Left ventricle myocardium inferior (tissue), 1 donor: Measurements from ENCODE around the gene HUS1. TPM values are rescaled to one million over a fixed set of nuclear protein-coding genes. Genes with fewer than 3 reads are reported as not detected.
"Not testable (repeated sequence)": the region's sequence is repeated elsewhere in the genome, so short reads cannot be mapped to it uniquely, and the experiment has no call there.

Experiments
- DNase-seq: peaks from one replicate; pipeline ENCODE4 v3.0.0-alpha.2; 2020
- H3K27ac ChIP-seq: fragments of 200-600 bp; replicated peaks from 2 replicates; pipeline ENCODE4 v1.8.0; 2021
- H3K27me3 ChIP-seq: fragments of 200-600 bp; 2 replicates; pipeline ENCODE4 v1.8.0; 2021; ENCODE audit warnings: low read depth
- H3K36me3 ChIP-seq: fragments of 200-600 bp; 2 replicates; pipeline ENCODE4 v1.8.0; 2021
- H3K4me1 ChIP-seq: fragments of 200-600 bp; 2 replicates; pipeline ENCODE4 v1.8.0; 2021
- H3K4me3 ChIP-seq: fragments of 200-600 bp; 2 replicates; pipeline ENCODE4 v1.8.0; 2021; ENCODE audit warnings: mild to moderate bottlenecking, moderate library complexity
- H3K9me3 ChIP-seq: fragments of 200-600 bp; replicated peaks from 2 replicates; pipeline ENCODE4 v1.8.0; 2021
- CTCF ChIP-seq: fragments of 200-600 bp; IDR thresholded peaks from 2 replicates; pipeline ENCODE4 v1.8.0; 2021; ENCODE audit warnings: antibody characterized with exemption, mild to moderate bottlenecking, borderline replicate concordance
- intact Hi-C: fragments of 100-400 bp; cut with micrococcal nuclease; formaldehyde crosslinking; loops from one replicate; pipeline ENCODE4 v1.11.0; 2022
- total RNA-seq: library from RNA; stranded (reverse); fragmentation: NEBNext Ultra II Directional; extraction: Animal tissue kit (Norgen Biotek cat#: 25700); gene quantifications from one replicate; pipeline ENCODE4 v1.2.1, GENCODE V29; 2021
- donor health status: DM: no; HTN: yes; CAD: no; lungs with severe emphysema.

Gene HUS1
- total RNA-seq, 1 donor from 2014 or later = 26.4 TPM

GRCh38 chr7:48004032-48004431 lies 24.6 kb upstream of the HUS1 start:
- H3K27ac ChIP-seq = no peak overlapping the region
- DNase-seq = no peak
- H3K36me3 ChIP-seq = no peaks in the 10 kb centered on the region
- H3K4me1 ChIP-seq = no peaks in the 10 kb centered on the region
- no peak overlapping the region for H3K4me3 ChIP-seq
- intact Hi-C loops = no loop called here
- H3K27me3 ChIP-seq = peaks cover 17% of the 10 kb centered on the region
- H3K9me3 ChIP-seq = peaks cover 4% of the 10 kb centered on the region
- no peak for TF ChIP-seq CTCF

GRCh38 chr7:48000164-48000563 lies 20.7 kb upstream of the HUS1 start:
- H3K36me3 ChIP-seq, intact Hi-C loops, H3K4me3 ChIP-seq, H3K27me3 ChIP-seq, H3K27ac ChIP-seq, DNase-seq, H3K4me1 ChIP-seq, H3K9me3 ChIP-seq: not testable (repeated sequence)

GRCh38 chr7:47999413-47999812 lies 20.0 kb upstream of the HUS1 start:
- intact Hi-C loops = no loop called here
- Histone ChIP-seq H3K9me3 (peaks cover 4% of the 10 kb centered on the region), H3K4me1 (no peaks in the 10 kb centered on the region), H3K27me3 (no peaks in the 10 kb centered on the region), H3K36me3 (no peaks in the 10 kb centered on the region), H3K27ac (no peak overlapping the region), H3K4me3 (no peak overlapping the region)
- DNase-seq = no peak
- TF ChIP-seq CTCF = no peak

GRCh38 chr7:47992446-47992845 lies 13.0 kb upstream of the HUS1 start:
- peaks cover 11% of the 10 kb centered on the region for H3K4me1 ChIP-seq
- H3K27me3 ChIP-seq = no peaks in the 10 kb centered on the region
- H3K27ac ChIP-seq = peak overlapping the region; percentile 71
- intact Hi-C loops = loop anchor here (5.0 kb wide), 1 partner anchor 120 kb away; no protein-coding TSS in a partner anchor
- no peaks in the 10 kb centered on the region for H3K36me3 ChIP-seq
- TF ChIP-seq CTCF = no peak
- no peak for DNase-seq
- peak overlapping the region; percentile 70 for H3K4me3 ChIP-seq
- no peaks in the 10 kb centered on the region for H3K9me3 ChIP-seq

GRCh38 chr7:47991741-47992311 lies 12.4 kb upstream of the HUS1 start:
- peak; percentile 88 for DNase-seq
- intact Hi-C loops = loop anchor here (5.0 kb wide), 1 partner anchor 120 kb away; no protein-coding TSS in a partner anchor
- Histone ChIP-seq H3K36me3 (no peaks in the 10 kb centered on the region), H3K27ac (peak overlapping the region; percentile 71), H3K4me1 (peaks cover 11% of the 10 kb centered on the region), H3K9me3 (no peaks in the 10 kb centered on the region), H3K27me3 (no peaks in the 10 kb centered on the region), H3K4me3 (peak overlapping the region; percentile 70)
- TF ChIP-seq CTCF = peak; percentile 76

- peak overlapping the region; percentile 70 for H3K4me3 ChIP-seq
- TF ChIP-seq CTCF = no peak
- intact Hi-C loops = loop anchor here (5.0 kb wide), 1 partner anchor 121 kb away; no protein-coding TSS in a partner anchor
- peak overlapping the region; percentile 71 for H3K27ac ChIP-seq
- no peak for DNase-seq
- H3K36me3 ChIP-seq = no peaks in the 10 kb centered on the region
- no peaks in the 10 kb centered on the region for H3K27me3 ChIP-seq
- H3K4me1 ChIP-seq = peaks cover 11% of the 10 kb centered on the region
- no peaks in the 10 kb centered on the region for H3K9me3 ChIP-seq
These were observed 11.9 kb upstream of the HUS1 start for GRCh38 chr7:47991270-47991669.
